Measurements from ENCODE around the gene CLK4.

- no peak for TF ChIP-seq RAD21 (conservative IDR thresholded peaks at IDR 0.05 in 1 of 2, IDR thresholded peaks at IDR 0.05 in 1 of 2)
- no peak for TF ChIP-seq REST (IDR thresholded peaks at IDR 0.05)
- no peak for TF ChIP-seq NR3C1 (IDR thresholded peaks at IDR 0.05)
- no peak for TF ChIP-seq CTCF (IDR thresholded peaks at IDR 0.05)
- TF ChIP-seq MAX (IDR thresholded peaks at IDR 0.05), result no peak
- no peak for TF ChIP-seq JUNB (IDR thresholded peaks at IDR 0.05)
- TF ChIP-seq EP300 (IDR thresholded peaks at IDR 0.05), result no peak
- no peak for TF ChIP-seq RFX5 (IDR thresholded peaks at IDR 0.05)
- no peak for TF ChIP-seq BHLHE40 (IDR thresholded peaks at IDR 0.05; ENCODE audit: low read depth, low read length)
- no peak for TF ChIP-seq ESRRA (IDR thresholded peaks at IDR 0.05; ENCODE audit: borderline replicate concordance, low read length)
- no peak for TF ChIP-seq CBX2 (IDR thresholded peaks at IDR 0.05; ENCODE audit: borderline replicate concordance, low read depth)
- no peak for TF ChIP-seq USF2 (IDR thresholded peaks at IDR 0.05)
These were observed 21.1 kb downstream of the CLK4 start for GRCh38 chr5:178605788-178606187.
